DOHH2 (cell line): ENCODE data around the gene METTL23.

Source experiments
- EZH2phosphoT487 ChIP-seq: fragments of 200-600 bp; sonication (generic); IDR thresholded peaks from 2 replicates; pipeline ENCODE4 v1.6.1; 2017; ENCODE audit warnings: borderline replicate concordance, mild to moderate bottlenecking, antibody characterized with exemption, low read length, moderate library complexity, mixed read lengths
- TF ChIP-seq, protein P1 (sequence below): fragments of 200-600 bp; sonication (generic); IDR thresholded peaks from one replicate; pipeline ENCODE4 v1.5.1; 2014; ENCODE audit warnings: antibody characterized with exemption, mild to moderate bottlenecking, low read depth, low read length; ENCODE audit not compliant: poor library complexity, severe bottlenecking

DNA sequence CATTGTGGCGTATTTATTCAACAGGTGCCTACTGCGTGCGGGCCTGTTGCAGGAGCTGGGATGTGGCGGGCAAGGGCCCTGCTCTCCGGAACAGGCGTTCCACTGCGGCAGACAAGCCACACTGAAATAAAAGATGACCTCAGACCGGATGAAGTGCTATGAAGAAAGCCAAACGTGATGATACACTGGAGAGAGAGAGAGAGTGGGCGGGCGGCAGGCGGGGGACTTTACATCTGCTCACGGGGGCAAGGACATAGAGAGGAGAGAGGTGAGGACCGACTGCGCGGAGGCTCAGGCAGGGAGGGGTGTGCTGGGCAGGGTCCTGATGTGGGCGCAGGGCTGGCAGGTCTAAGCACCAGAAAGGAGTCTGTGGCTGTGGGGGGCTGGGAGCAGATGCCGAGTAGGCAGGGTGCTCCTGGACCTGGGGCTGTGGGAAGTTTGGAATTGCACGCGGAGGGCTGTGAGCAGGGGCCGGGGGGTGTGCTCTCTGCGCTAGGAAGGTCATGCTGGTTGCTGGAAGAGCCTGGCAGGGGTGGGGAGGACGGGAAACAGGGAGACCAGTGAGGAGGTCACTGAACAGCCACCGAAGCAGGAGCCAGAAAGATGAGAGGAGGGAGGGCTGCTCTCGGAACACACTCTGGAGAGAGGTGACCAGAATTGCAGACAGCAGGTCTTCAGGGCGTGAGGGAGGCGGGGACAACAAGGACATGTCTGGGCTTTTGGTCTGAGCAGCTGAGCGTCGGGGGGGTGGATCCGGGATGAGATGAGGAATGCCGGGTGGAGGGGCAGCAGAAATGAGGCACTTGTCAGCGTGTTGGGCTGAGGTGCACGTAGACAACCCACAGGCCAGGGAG, 25.8 kb upstream of the METTL23 start:
- TF ChIP-seq, protein P1, sequence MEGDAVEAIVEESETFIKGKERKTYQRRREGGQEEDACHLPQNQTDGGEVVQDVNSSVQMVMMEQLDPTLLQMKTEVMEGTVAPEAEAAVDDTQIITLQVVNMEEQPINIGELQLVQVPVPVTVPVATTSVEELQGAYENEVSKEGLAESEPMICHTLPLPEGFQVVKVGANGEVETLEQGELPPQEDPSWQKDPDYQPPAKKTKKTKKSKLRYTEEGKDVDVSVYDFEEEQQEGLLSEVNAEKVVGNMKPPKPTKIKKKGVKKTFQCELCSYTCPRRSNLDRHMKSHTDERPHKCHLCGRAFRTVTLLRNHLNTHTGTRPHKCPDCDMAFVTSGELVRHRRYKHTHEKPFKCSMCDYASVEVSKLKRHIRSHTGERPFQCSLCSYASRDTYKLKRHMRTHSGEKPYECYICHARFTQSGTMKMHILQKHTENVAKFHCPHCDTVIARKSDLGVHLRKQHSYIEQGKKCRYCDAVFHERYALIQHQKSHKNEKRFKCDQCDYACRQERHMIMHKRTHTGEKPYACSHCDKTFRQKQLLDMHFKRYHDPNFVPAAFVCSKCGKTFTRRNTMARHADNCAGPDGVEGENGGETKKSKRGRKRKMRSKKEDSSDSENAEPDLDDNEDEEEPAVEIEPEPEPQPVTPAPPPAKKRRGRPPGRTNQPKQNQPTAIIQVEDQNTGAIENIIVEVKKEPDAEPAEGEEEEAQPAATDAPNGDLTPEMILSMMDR: no peak
- TF ChIP-seq EZH2phosphoT487: no peak
